ENCODE results near the gene SYNM.

Gene SYNM

GRCh38 chr15:99097441-99098410 is 7.2 kb upstream of the SYNM start:
- H3K36me3 ChIP-seq (ENCODE audit: control insufficient read depth, insufficient read depth, low read length): no peaks in the 10 kb centered on the region
- H3K27ac ChIP-seq (ENCODE audit: insufficient read depth, low read depth, low read length, poor library complexity, severe bottlenecking): no peak overlapping the region
- 89 to 92% methylated on average over 14 of the region's 14 CpGs for WGBS, 2 experiments
- no peak overlapping the region for H3K4me3 ChIP-seq (ENCODE audit: insufficient read depth, low read depth, low read length)
- H3K27me3 ChIP-seq (ENCODE audit: control insufficient read depth, insufficient read depth, low read length, poor library complexity, severe bottlenecking): peaks cover 42% of the 10 kb centered on the region
- H3K4me1 ChIP-seq (ENCODE audit: control insufficient read depth, insufficient read depth, low read length): no peaks in the 10 kb centered on the region
- H3K9me3 ChIP-seq (ENCODE audit: control insufficient read depth, low read length): no peaks in the 10 kb centered on the region

GRCh38 chr15:99098426-99098825 is 6.5 kb upstream of the SYNM start:
- Histone ChIP-seq H3K27ac (ENCODE audit: insufficient read depth, low read depth, low read length, poor library complexity, severe bottlenecking) (no peak overlapping the region), H3K4me1 (ENCODE audit: control insufficient read depth, insufficient read depth, low read length) (no peaks in the 10 kb centered on the region), H3K27me3 (ENCODE audit: control insufficient read depth, insufficient read depth, low read length, poor library complexity, severe bottlenecking) (peaks cover 42% of the 10 kb centered on the region), H3K9me3 (ENCODE audit: control insufficient read depth, low read length) (no peaks in the 10 kb centered on the region), H3K36me3 (ENCODE audit: control insufficient read depth, insufficient read depth, low read length) (no peaks in the 10 kb centered on the region), H3K4me3 (ENCODE audit: insufficient read depth, low read depth, low read length) (no peak overlapping the region)
- WGBS, 2 experiments: 88 to 91% methylated on average over 12 of the region's 12 CpGs

- no peaks in the 10 kb centered on the region for H3K4me1 ChIP-seq (ENCODE audit: control insufficient read depth, insufficient read depth, low read length)
- no peak overlapping the region for H3K4me3 ChIP-seq (ENCODE audit: insufficient read depth, low read depth, low read length)
- no peak overlapping the region for H3K27ac ChIP-seq (ENCODE audit: insufficient read depth, low read depth, low read length, poor library complexity, severe bottlenecking)
- H3K9me3 ChIP-seq (ENCODE audit: control insufficient read depth, low read length): no peaks in the 10 kb centered on the region
- H3K36me3 ChIP-seq (ENCODE audit: control insufficient read depth, insufficient read depth, low read length): no peaks in the 10 kb centered on the region
- WGBS, 2 experiments: 73 to 75% methylated on average over 5 to 6 of the region's 6 CpGs
- H3K27me3 ChIP-seq (ENCODE audit: control insufficient read depth, insufficient read depth, low read length, poor library complexity, severe bottlenecking): peaks cover 42% of the 10 kb centered on the region
Observed at GRCh38 chr15:99098991-99099390, 5.9 kb upstream of the SYNM start.

GRCh38 chr15:99099661-99100060 is 5.2 kb upstream of the SYNM start:
- no peak overlapping the region for H3K4me3 ChIP-seq (ENCODE audit: insufficient read depth, low read depth, low read length)
- no peaks in the 10 kb centered on the region for H3K36me3 ChIP-seq (ENCODE audit: control insufficient read depth, insufficient read depth, low read length)
- 86 to 90% methylated on average over 7 of the region's 7 CpGs for WGBS, 2 experiments
- H3K4me1 ChIP-seq (ENCODE audit: control insufficient read depth, insufficient read depth, low read length): no peaks in the 10 kb centered on the region
- no peaks in the 10 kb centered on the region for H3K9me3 ChIP-seq (ENCODE audit: control insufficient read depth, low read length)
- no peak overlapping the region for H3K27ac ChIP-seq (ENCODE audit: insufficient read depth, low read depth, low read length, poor library complexity, severe bottlenecking)
- H3K27me3 ChIP-seq (ENCODE audit: control insufficient read depth, insufficient read depth, low read length, poor library complexity, severe bottlenecking): peaks cover 42% of the 10 kb centered on the region

- H3K4me1 ChIP-seq (ENCODE audit: control insufficient read depth, insufficient read depth, low read length): no peaks in the 10 kb centered on the region
- no peak overlapping the region for H3K27ac ChIP-seq (ENCODE audit: insufficient read depth, low read depth, low read length, poor library complexity, severe bottlenecking)
- WGBS, 2 experiments: 5 to 6% methylated on average over 49 to 50 of the region's 50 CpGs
- H3K9me3 ChIP-seq (ENCODE audit: control insufficient read depth, low read length): no peaks in the 10 kb centered on the region
- peak overlapping the region; percentile 27 for H3K4me3 ChIP-seq (ENCODE audit: insufficient read depth, low read depth, low read length)
- no peaks in the 10 kb centered on the region for H3K36me3 ChIP-seq (ENCODE audit: control insufficient read depth, insufficient read depth, low read length)
- H3K27me3 ChIP-seq (ENCODE audit: control insufficient read depth, insufficient read depth, low read length, poor library complexity, severe bottlenecking): peaks cover 50% of the 10 kb centered on the region
Observed at GRCh38 chr15:99100245-99101173, 4.4 kb upstream of the SYNM start.

GRCh38 chr15:99101501-99101900 is 3.4 kb upstream of the SYNM start:
- peaks cover 60% of the 10 kb centered on the region for H3K27me3 ChIP-seq (ENCODE audit: control insufficient read depth, insufficient read depth, low read length, poor library complexity, severe bottlenecking)
- 78 to 80% methylated on average over 7 of the region's 7 CpGs for WGBS, 2 experiments
- H3K36me3 ChIP-seq (ENCODE audit: control insufficient read depth, insufficient read depth, low read length): no peaks in the 10 kb centered on the region
- no peak overlapping the region for H3K27ac ChIP-seq (ENCODE audit: insufficient read depth, low read depth, low read length, poor library complexity, severe bottlenecking)
- H3K4me1 ChIP-seq (ENCODE audit: control insufficient read depth, insufficient read depth, low read length): peaks cover 5% of the 10 kb centered on the region
- H3K9me3 ChIP-seq (ENCODE audit: control insufficient read depth, low read length): no peaks in the 10 kb centered on the region
- no peak overlapping the region for H3K4me3 ChIP-seq (ENCODE audit: insufficient read depth, low read depth, low read length)

- peaks cover 70% of the 10 kb centered on the region for H3K27me3 ChIP-seq (ENCODE audit: control insufficient read depth, insufficient read depth, low read length, poor library complexity, severe bottlenecking)
- H3K27ac ChIP-seq (ENCODE audit: insufficient read depth, low read depth, low read length, poor library complexity, severe bottlenecking): no peak overlapping the region
- no peaks in the 10 kb centered on the region for H3K9me3 ChIP-seq (ENCODE audit: control insufficient read depth, low read length)
- no peak overlapping the region for H3K4me3 ChIP-seq (ENCODE audit: insufficient read depth, low read depth, low read length)
- peaks cover 5% of the 10 kb centered on the region for H3K4me1 ChIP-seq (ENCODE audit: control insufficient read depth, insufficient read depth, low read length)
- no peaks in the 10 kb centered on the region for H3K36me3 ChIP-seq (ENCODE audit: control insufficient read depth, insufficient read depth, low read length)
- WGBS, 2 experiments: 71 to 79% methylated on average over 13 of the region's 13 CpGs
Observed at GRCh38 chr15:99102332-99103235, 2.3 kb upstream of the SYNM start.

GRCh38 chr15:99103279-99103678 is 1.6 kb upstream of the SYNM start:
- 97 to 98% methylated on average over 2 of the region's 2 CpGs for WGBS, 2 experiments
- H3K4me3 ChIP-seq (ENCODE audit: insufficient read depth, low read depth, low read length): no peak overlapping the region
- H3K4me1 ChIP-seq (ENCODE audit: control insufficient read depth, insufficient read depth, low read length): peaks cover 5% of the 10 kb centered on the region
- no peak overlapping the region for H3K27ac ChIP-seq (ENCODE audit: insufficient read depth, low read depth, low read length, poor library complexity, severe bottlenecking)
- H3K36me3 ChIP-seq (ENCODE audit: control insufficient read depth, insufficient read depth, low read length): no peaks in the 10 kb centered on the region
- H3K27me3 ChIP-seq (ENCODE audit: control insufficient read depth, insufficient read depth, low read length, poor library complexity, severe bottlenecking): peaks cover 72% of the 10 kb centered on the region
- no peaks in the 10 kb centered on the region for H3K9me3 ChIP-seq (ENCODE audit: control insufficient read depth, low read length)

- Histone ChIP-seq H3K4me1 (ENCODE audit: control insufficient read depth, insufficient read depth, low read length) (peaks cover 5% of the 10 kb centered on the region), H3K27ac (ENCODE audit: insufficient read depth, low read depth, low read length, poor library complexity, severe bottlenecking) (no peak overlapping the region), H3K27me3 (ENCODE audit: control insufficient read depth, insufficient read depth, low read length, poor library complexity, severe bottlenecking) (peaks cover 52% of the 10 kb centered on the region), H3K9me3 (ENCODE audit: control insufficient read depth, low read length) (no peaks in the 10 kb centered on the region), H3K4me3 (ENCODE audit: insufficient read depth, low read depth, low read length) (peak overlapping the region; percentile 33), H3K36me3 (ENCODE audit: control insufficient read depth, insufficient read depth, low read length) (no peaks in the 10 kb centered on the region)
- WGBS, 2 experiments: 3% methylated on average over 116 of the region's 116 CpGs
Observed at GRCh38 chr15:99105514-99106341, 848 bp downstream of the SYNM start.

Data from ectodermal cell (in vitro differentiated cells).